ENCODE results near the gene GNG11. TPM values are rescaled to one million over a fixed set of nuclear protein-coding genes. Genes with fewer than 3 reads are reported as not detected.

GNG11 gene
- total RNA-seq, 1 donor from 2014 or later, result 22.6 TPM

DNA sequence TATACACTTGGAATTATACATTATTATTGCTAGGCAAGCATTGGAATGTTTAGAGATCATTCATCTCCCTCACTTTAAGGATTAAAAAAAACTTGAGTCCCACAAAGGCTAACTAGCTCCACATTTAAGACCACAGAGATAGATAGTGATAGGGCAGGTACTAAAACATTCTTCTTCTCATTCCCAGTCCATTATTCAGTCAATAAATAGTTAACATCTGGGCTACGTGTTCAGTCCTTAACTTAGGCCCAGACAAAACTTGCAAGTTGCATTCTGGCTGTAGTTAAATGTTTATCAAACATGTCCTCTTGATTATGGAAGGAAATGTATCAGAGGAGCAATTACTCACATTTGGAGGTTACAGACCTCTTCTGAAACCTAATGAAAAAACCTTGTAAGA is 2.4 kb downstream of the GNG11 start:
- TF ChIP-seq, protein P1, sequence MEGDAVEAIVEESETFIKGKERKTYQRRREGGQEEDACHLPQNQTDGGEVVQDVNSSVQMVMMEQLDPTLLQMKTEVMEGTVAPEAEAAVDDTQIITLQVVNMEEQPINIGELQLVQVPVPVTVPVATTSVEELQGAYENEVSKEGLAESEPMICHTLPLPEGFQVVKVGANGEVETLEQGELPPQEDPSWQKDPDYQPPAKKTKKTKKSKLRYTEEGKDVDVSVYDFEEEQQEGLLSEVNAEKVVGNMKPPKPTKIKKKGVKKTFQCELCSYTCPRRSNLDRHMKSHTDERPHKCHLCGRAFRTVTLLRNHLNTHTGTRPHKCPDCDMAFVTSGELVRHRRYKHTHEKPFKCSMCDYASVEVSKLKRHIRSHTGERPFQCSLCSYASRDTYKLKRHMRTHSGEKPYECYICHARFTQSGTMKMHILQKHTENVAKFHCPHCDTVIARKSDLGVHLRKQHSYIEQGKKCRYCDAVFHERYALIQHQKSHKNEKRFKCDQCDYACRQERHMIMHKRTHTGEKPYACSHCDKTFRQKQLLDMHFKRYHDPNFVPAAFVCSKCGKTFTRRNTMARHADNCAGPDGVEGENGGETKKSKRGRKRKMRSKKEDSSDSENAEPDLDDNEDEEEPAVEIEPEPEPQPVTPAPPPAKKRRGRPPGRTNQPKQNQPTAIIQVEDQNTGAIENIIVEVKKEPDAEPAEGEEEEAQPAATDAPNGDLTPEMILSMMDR (IDR thresholded peaks at IDR 0.05), result no peak
- Histone ChIP-seq H3K36me3 (no peaks in the 10 kb centered on the region), H3K4me1 (no peaks in the 10 kb centered on the region), H3K27ac (no peak overlapping the region), H3K27me3 (no peaks in the 10 kb centered on the region), H3K9me3 (no peaks in the 10 kb centered on the region), H3K4me3 (peak overlapping the region; percentile 62)
- intact Hi-C loops (cut with DNase I), result no loop called here
- no peak for ATAC-seq
- DNase-seq, result no peak

DNA sequence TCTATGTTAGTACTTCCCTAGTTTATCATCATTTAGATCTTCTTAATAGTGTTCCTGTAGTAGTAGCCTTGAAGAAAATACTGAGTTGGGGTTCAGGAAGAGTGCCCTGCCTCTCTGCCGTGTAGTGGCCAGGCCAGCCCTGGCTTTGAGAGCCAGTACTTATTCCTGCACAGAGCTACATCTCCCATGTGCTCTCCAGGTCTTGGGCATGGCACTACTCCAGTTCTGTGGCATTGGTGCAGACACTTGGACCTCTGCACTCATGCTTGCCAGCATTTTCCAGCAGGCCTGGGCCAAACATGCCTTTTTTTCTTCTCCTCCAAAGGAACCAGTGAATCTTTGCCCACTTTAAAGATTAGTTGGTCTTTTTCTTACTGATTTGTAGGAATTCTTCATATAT is 5.3 kb downstream of the GNG11 start:
- Histone ChIP-seq H3K27me3 (no peaks in the 10 kb centered on the region), H3K4me1 (no peaks in the 10 kb centered on the region), H3K9me3 (no peaks in the 10 kb centered on the region), H3K4me3 (no peak overlapping the region), H3K27ac (no peak overlapping the region), H3K36me3 (no peaks in the 10 kb centered on the region)
- TF ChIP-seq, protein P1 (IDR thresholded peaks at IDR 0.05), result no peak
- ATAC-seq, result no peak
- intact Hi-C loops (cut with DNase I), result no loop called here
- DNase-seq, result no peak

GRCh38 chr7:93927585-93927984 is 6.0 kb downstream of the GNG11 start:
- no peak overlapping the region for H3K27ac ChIP-seq
- ATAC-seq (no peak), DNase-seq (no peak)
- no peak overlapping the region for H3K4me3 ChIP-seq
- no peaks in the 10 kb centered on the region for H3K9me3 ChIP-seq
- TF ChIP-seq, protein P1 (IDR thresholded peaks at IDR 0.05), result no peak
- intact Hi-C loops (cut with DNase I), result no loop called here
- H3K36me3 ChIP-seq, result no peaks in the 10 kb centered on the region
- H3K27me3 ChIP-seq, result no peaks in the 10 kb centered on the region
- H3K4me1 ChIP-seq, result no peaks in the 10 kb centered on the region

- no peak overlapping the region for H3K4me3 ChIP-seq
- H3K27ac ChIP-seq, result no peak overlapping the region
- H3K27me3 ChIP-seq, result no peaks in the 10 kb centered on the region
- ATAC-seq, result no peak
- no peaks in the 10 kb centered on the region for H3K9me3 ChIP-seq
- no peak for DNase-seq
- H3K36me3 ChIP-seq, result no peaks in the 10 kb centered on the region
- intact Hi-C loops (cut with DNase I), result no loop called here
- TF ChIP-seq, protein P1 (IDR thresholded peaks at IDR 0.05), result no peak
- H3K4me1 ChIP-seq, result no peaks in the 10 kb centered on the region
These were observed 10.1 kb downstream of the GNG11 start for GRCh38 chr7:93931655-93932054.

DNA sequence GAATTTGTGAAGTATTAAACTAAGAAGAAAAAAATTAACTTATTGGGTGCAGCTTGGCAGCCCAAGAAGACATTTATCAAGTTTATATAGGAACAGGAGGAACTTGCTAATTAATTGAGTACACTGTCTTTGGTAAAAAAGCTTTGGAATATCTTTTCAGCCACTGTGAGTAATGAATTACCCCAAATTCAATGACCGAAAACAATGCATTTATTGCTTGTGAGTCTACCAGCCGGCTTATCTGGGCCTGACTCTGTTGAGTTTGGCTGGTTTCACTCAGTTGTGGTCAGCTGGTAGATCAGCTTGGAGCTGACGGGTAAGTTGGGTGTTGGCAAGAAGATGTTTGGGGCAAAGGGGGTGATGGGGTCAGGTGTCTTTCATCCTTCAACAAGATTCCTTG is 11.6 kb downstream of the GNG11 start:
- Histone ChIP-seq H3K9me3 (no peaks in the 10 kb centered on the region), H3K4me3 (no peak overlapping the region), H3K4me1 (no peaks in the 10 kb centered on the region), H3K27ac (no peak overlapping the region), H3K36me3 (no peaks in the 10 kb centered on the region), H3K27me3 (no peaks in the 10 kb centered on the region)
- DNase-seq (no peak), ATAC-seq (no peak)
- TF ChIP-seq, protein P1 (IDR thresholded peaks at IDR 0.05), result no peak
- intact Hi-C loops (cut with DNase I), result no loop called here

- no peaks in the 10 kb centered on the region for H3K4me1 ChIP-seq
- H3K27me3 ChIP-seq, result no peaks in the 10 kb centered on the region
- H3K4me3 ChIP-seq, result no peak overlapping the region
- H3K27ac ChIP-seq, result no peak overlapping the region
- intact Hi-C loops (cut with DNase I), result no loop called here
- TF ChIP-seq, protein P1 (IDR thresholded peaks at IDR 0.05), result no peak
- no peaks in the 10 kb centered on the region for H3K36me3 ChIP-seq
- DNase-seq, result no peak
- no peaks in the 10 kb centered on the region for H3K9me3 ChIP-seq
- no peak for ATAC-seq
These were observed 13.6 kb downstream of the GNG11 start for GRCh38 chr7:93935102-93935501.
